GM23338 (cell line): ENCODE measurements around the gene ADORA2A. TPM values are rescaled to one million over a fixed set of nuclear protein-coding genes. Genes with fewer than 3 reads are reported as not detected.
A peak's percentile ranks its signal among the peaks of the same experiment; 100 is the strongest.

ENCODE experiments used
- ATAC-seq: fragments of 200-7000 bp; cut with Tn5 transposase; 3 replicates; pipeline ENCODE4 v1.9.1; 2020
- DNase-seq: peaks from one replicate; pipeline ENCODE4 v3.0.0-alpha.2; 2015; ENCODE audit warnings: low spot score
- H2AFZ ChIP-seq: fragments of 200-600 bp; sonication (generic); 2 replicates; pipeline ENCODE4 v1.8.0; 2016; ENCODE audit warnings: antibody characterized with exemption, mild to moderate bottlenecking, moderate library complexity
- H3F3A ChIP-seq: fragments of 200-600 bp; sonication (generic); replicated peaks from 2 replicates; pipeline ENCODE4 v1.8.0; 2017; ENCODE audit warnings: antibody characterized with exemption, mixed run types, low read depth
- H3K27ac ChIP-seq: fragments of 200-600 bp; sonication (generic); 2 replicates; pipeline ENCODE4 v1.6.1; 2016; ENCODE audit warnings: low read depth
- H3K27me3 ChIP-seq: fragments of 200-600 bp; sonication (generic); 2 replicates; pipeline ENCODE4 v1.8.0; 2016; ENCODE audit warnings: mild to moderate bottlenecking, mixed run types, moderate library complexity; ENCODE audit not compliant: insufficient read depth
- H3K36me3 ChIP-seq: fragments of 200-600 bp; sonication (generic); 2 replicates; pipeline ENCODE4 v1.8.0; 2016; ENCODE audit warnings: mild to moderate bottlenecking; ENCODE audit not compliant: insufficient read depth
- H3K4me1 ChIP-seq: fragments of 200-600 bp; sonication (generic); 2 replicates; pipeline ENCODE4 v1.8.0; 2016; ENCODE audit warnings: mild to moderate bottlenecking, moderate library complexity; ENCODE audit not compliant: insufficient read depth
- H3K4me2 ChIP-seq: fragments of 200-600 bp; sonication (generic); 2 replicates; pipeline ENCODE4 v1.7.1; 2017; ENCODE audit warnings: mixed run types
- H3K4me3 ChIP-seq: fragments of 200-600 bp; sonication (generic); 2 replicates; pipeline ENCODE4 v1.6.1; 2016; ENCODE audit warnings: mixed run types
- H3K79me2 ChIP-seq: fragments of 200-600 bp; sonication (generic); replicated peaks from 2 replicates; pipeline ENCODE4 v1.8.0; 2017; ENCODE audit warnings: mild to moderate bottlenecking; ENCODE audit not compliant: insufficient read depth
- H3K9me2 ChIP-seq: fragments of 200-600 bp; sonication (generic); 2 replicates; pipeline ENCODE4 v1.8.0; 2017; ENCODE audit not compliant: insufficient read depth
- H4K20me1 ChIP-seq: fragments of 200-600 bp; sonication (generic); replicated peaks from 2 replicates; pipeline ENCODE4 v1.8.0; 2017; ENCODE audit warnings: mild to moderate bottlenecking; ENCODE audit not compliant: insufficient read depth
- H3K27ac Mint-ChIP-seq: 2 replicates; pipeline ENCODE4 v1.8.0; 2020; ENCODE audit warnings: inconsistent platforms, mild to moderate bottlenecking, moderate library complexity, mixed read lengths
- H3K27me3 Mint-ChIP-seq: 3 replicates; pipeline ENCODE4 v1.8.0; 2022; ENCODE audit warnings: low read depth, mild to moderate bottlenecking, moderate library complexity, mixed read lengths, inconsistent platforms; ENCODE audit not compliant: insufficient read depth, poor library complexity
- H3K36me3 Mint-ChIP-seq: 3 replicates; pipeline ENCODE4 v1.8.0; 2021; ENCODE audit warnings: low read depth, mild to moderate bottlenecking, inconsistent platforms, moderate library complexity, mixed read lengths
- H3K4me1 Mint-ChIP-seq: 3 replicates; pipeline ENCODE4 v1.8.0; 2020; ENCODE audit warnings: mild to moderate bottlenecking, inconsistent platforms, mixed read lengths
- H3K4me3 Mint-ChIP-seq: 3 replicates; pipeline ENCODE4 v1.8.0; 2021; ENCODE audit warnings: moderate library complexity, mild to moderate bottlenecking, inconsistent platforms, mixed read lengths
- H3K9me3 Mint-ChIP-seq: 3 replicates; pipeline ENCODE4 v1.8.0; 2020; ENCODE audit warnings: moderate library complexity, mild to moderate bottlenecking, inconsistent platforms, mixed read lengths
- CREB1 ChIP-seq: fragments of 250-450 bp; sonication (Bioruptor Pico); IDR thresholded peaks from 2 replicates; pipeline ENCODE4 v1.5.0; 2020; ENCODE audit warnings: low read depth, mild to moderate bottlenecking, moderate library complexity
- EZH2 ChIP-seq: fragments of 200-600 bp; sonication (generic); IDR thresholded peaks from one replicate; pipeline ENCODE4 v1.8.0; 2017; ENCODE audit warnings: antibody characterized with exemption, mild to moderate bottlenecking, low read depth; ENCODE audit not compliant: unreplicated experiment
- EZH2phosphoT487 ChIP-seq: fragments of 200-600 bp; sonication (generic); IDR thresholded peaks from one replicate; pipeline ENCODE4 v1.8.1; 2018; ENCODE audit warnings: antibody characterized with exemption; ENCODE audit not compliant: unreplicated experiment
- JUNB ChIP-seq: IDR thresholded peaks from one replicate; pipeline ENCODE4 v1.6.1; 2016; ENCODE audit warnings: antibody characterized with exemption; ENCODE audit not compliant: unreplicated experiment
- NANOG ChIP-seq: IDR thresholded peaks from 2 replicates; pipeline ENCODE4 v1.6.1; 2016; ENCODE audit warnings: antibody characterized with exemption, borderline replicate concordance
- POLR2AphosphoS5 ChIP-seq: IDR thresholded peaks from 2 replicates; pipeline ENCODE4 v1.6.1; 2016; ENCODE audit warnings: antibody characterized with exemption, low read depth
- STAT1 ChIP-seq: IDR thresholded peaks from one replicate; pipeline ENCODE4 v1.6.1; 2016; ENCODE audit warnings: antibody characterized with exemption; ENCODE audit not compliant: unreplicated experiment
- ZNF114 ChIP-seq: fragments of 250-450 bp; sonication (Bioruptor Pico); IDR thresholded peaks from 2 replicates; pipeline ENCODE4 v1.5.0; 2020; ENCODE audit warnings: mild to moderate bottlenecking, moderate library complexity
- ZNF331 ChIP-seq: fragments of 250-450 bp; sonication (Bioruptor Pico); IDR thresholded peaks from 2 replicates; pipeline ENCODE4 v1.5.0; 2020; ENCODE audit warnings: low read depth, mild to moderate bottlenecking, moderate library complexity
- polyA plus RNA-seq: library from polyadenylated mRNA; unstranded; fragments of >200 nt; fragmentation: Nextera tagmentation; extraction: Ambion mirVana; gene quantifications from 2 replicates; pipeline ENCODE4 v1.2.1, GENCODE V29; 2016
- total RNA-seq: library from RNA; depleted of rRNA; stranded (reverse); fragments of >200 nt; shearing (Covaris generic); gene quantifications from 2 replicates; pipeline ENCODE4 v1.2.3, GENCODE V29; 2014
- TF ChIP-seq, protein P1 (sequence below): fragments of 250-450 bp; sonication (Bioruptor Pico); IDR thresholded peaks from 2 replicates; pipeline ENCODE4 v1.5.0; 2020; ENCODE audit warnings: mild to moderate bottlenecking, moderate library complexity
- TF ChIP-seq, protein P2 (sequence below), 2 experiments: fragments of 200-600 bp in 1 of 2; sonication (generic) in 1 of 2; conservative IDR thresholded peaks; 2 replicates each; pipeline versions ENCODE4 v1.5.1 to v1.6.1; 2016 to 2017; ENCODE audit warnings: antibody characterized with exemption in 2 of 2, low read depth in 2 of 2, mild to moderate bottlenecking in 2 of 2, moderate library complexity in 1 of 2
- TF ChIP-seq, protein P3 (sequence below): IDR thresholded peaks from one replicate; pipeline ENCODE4 v1.6.1; 2018; ENCODE audit warnings: antibody characterized with exemption; ENCODE audit not compliant: unreplicated experiment
- TF ChIP-seq, protein P4 (sequence below): IDR thresholded peaks from 2 replicates; pipeline ENCODE4 v1.6.1; 2016; ENCODE audit warnings: antibody characterized with exemption

The ADORA2A gene
- total and polyA plus RNA-seq, 2 experiments from 2014 or later: 4.1 to 13.5 TPM

DNA sequence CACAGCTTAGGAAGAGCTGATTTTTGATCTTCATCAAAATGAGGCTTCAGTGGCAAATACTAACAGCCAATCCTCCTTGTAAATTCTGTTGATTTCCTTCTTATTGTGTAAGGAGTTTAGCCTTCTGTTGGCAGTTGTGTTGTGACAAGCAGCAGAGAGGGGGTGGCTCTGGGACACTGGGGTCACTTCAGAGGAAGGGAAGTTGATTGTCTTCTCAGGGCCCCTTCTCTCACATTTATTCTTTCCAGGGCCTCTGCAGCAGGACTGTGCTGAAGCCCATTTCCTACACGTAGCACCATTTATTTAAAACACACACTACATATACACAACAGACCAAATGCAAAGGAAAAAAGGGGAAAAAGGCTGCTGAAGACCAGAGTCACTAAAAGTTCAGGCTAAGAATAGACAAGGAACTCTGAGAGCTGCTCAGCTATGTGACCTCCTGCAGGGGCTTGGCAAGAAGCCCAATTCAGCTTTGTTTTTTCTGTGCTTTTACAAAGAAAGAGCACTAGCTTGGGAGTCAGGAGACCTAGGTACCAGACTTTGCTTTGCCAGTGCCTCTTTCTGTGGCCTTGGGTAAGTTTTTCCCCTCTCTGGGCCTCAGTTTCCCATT, 39.4 kb downstream of the ADORA2A start:
- no peaks in the 10 kb centered on the region for H3K4me1 ChIP-seq
- Mint-ChIP-seq H3K27me3 (peaks cover 6% of the 10 kb centered on the region), H3K9me3 (no peaks in the 10 kb centered on the region), H3K36me3 (no peaks in the 10 kb centered on the region), H3K4me3 (no peak overlapping the region), H3K27ac (no peak overlapping the region), H3K4me1 (peaks cover 11% of the 10 kb centered on the region; the same call in 2 of the 3 replicates)
- H3F3A ChIP-seq: no peaks in the 10 kb centered on the region
- no peak overlapping the region for H2AFZ ChIP-seq
- ATAC-seq: peak; percentile 64
- DNase-seq: no peak
- no peak overlapping the region for H3K4me2 ChIP-seq
- TF ChIP-seq EZH2phosphoT487: no peak
- no peak for TF ChIP-seq NANOG
- TF ChIP-seq ZNF331 (CRISPR knock-in tag): no peak
- TF ChIP-seq, protein P1, sequence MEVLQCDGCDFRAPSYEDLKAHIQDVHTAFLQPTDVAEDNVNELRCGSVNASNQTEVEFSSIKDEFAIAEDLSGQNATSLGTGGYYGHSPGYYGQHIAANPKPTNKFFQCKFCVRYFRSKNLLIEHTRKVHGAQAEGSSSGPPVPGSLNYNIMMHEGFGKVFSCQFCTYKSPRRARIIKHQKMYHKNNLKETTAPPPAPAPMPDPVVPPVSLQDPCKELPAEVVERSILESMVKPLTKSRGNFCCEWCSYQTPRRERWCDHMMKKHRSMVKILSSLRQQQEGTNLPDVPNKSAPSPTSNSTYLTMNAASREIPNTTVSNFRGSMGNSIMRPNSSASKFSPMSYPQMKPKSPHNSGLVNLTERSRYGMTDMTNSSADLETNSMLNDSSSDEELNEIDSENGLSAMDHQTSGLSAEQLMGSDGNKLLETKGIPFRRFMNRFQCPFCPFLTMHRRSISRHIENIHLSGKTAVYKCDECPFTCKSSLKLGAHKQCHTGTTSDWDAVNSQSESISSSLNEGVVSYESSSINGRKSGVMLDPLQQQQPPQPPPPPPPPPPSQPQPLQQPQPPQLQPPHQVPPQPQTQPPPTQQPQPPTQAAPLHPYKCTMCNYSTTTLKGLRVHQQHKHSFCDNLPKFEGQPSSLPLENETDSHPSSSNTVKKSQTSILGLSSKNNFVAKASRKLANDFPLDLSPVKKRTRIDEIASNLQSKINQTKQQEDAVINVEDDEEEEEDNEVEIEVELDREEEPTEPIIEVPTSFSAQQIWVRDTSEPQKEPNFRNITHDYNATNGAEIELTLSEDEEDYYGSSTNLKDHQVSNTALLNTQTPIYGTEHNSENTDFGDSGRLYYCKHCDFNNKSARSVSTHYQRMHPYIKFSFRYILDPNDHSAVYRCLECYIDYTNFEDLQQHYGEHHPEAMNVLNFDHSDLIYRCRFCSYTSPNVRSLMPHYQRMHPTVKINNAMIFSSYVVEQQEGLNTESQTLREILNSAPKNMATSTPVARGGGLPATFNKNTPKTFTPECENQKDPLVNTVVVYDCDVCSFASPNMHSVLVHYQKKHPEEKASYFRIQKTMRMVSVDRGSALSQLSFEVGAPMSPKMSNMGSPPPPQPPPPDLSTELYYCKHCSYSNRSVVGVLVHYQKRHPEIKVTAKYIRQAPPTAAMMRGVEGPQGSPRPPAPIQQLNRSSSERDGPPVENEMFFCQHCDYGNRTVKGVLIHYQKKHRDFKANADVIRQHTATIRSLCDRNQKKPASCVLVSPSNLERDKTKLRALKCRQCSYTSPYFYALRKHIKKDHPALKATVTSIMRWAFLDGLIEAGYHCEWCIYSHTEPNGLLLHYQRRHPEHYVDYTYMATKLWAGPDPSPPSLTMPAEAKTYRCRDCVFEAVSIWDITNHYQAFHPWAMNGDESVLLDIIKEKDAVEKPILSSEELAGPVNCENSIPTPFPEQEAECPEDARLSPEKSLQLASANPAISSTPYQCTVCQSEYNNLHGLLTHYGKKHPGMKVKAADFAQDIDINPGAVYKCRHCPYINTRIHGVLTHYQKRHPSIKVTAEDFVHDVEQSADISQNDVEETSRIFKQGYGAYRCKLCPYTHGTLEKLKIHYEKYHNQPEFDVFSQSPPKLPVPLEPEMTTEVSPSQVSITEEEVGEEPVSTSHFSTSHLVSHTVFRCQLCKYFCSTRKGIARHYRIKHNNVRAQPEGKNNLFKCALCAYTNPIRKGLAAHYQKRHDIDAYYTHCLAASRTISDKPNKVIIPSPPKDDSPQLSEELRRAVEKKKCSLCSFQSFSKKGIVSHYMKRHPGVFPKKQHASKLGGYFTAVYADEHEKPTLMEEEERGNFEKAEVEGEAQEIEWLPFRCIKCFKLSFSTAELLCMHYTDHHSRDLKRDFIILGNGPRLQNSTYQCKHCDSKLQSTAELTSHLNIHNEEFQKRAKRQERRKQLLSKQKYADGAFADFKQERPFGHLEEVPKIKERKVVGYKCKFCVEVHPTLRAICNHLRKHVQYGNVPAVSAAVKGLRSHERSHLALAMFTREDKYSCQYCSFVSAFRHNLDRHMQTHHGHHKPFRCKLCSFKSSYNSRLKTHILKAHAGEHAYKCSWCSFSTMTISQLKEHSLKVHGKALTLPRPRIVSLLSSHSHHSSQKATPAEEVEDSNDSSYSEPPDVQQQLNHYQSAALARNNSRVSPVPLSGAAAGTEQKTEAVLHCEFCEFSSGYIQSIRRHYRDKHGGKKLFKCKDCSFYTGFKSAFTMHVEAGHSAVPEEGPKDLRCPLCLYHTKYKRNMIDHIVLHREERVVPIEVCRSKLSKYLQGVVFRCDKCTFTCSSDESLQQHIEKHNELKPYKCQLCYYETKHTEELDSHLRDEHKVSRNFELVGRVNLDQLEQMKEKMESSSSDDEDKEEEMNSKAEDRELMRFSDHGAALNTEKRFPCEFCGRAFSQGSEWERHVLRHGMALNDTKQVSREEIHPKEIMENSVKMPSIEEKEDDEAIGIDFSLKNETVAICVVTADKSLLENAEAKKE (CRISPR knock-in tag): no peak
- TF ChIP-seq, protein P2, sequence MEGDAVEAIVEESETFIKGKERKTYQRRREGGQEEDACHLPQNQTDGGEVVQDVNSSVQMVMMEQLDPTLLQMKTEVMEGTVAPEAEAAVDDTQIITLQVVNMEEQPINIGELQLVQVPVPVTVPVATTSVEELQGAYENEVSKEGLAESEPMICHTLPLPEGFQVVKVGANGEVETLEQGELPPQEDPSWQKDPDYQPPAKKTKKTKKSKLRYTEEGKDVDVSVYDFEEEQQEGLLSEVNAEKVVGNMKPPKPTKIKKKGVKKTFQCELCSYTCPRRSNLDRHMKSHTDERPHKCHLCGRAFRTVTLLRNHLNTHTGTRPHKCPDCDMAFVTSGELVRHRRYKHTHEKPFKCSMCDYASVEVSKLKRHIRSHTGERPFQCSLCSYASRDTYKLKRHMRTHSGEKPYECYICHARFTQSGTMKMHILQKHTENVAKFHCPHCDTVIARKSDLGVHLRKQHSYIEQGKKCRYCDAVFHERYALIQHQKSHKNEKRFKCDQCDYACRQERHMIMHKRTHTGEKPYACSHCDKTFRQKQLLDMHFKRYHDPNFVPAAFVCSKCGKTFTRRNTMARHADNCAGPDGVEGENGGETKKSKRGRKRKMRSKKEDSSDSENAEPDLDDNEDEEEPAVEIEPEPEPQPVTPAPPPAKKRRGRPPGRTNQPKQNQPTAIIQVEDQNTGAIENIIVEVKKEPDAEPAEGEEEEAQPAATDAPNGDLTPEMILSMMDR (conservative IDR thresholded peaks at IDR 0.05; ENCODE audit: low read depth in 2 of 2): no peak
- TF ChIP-seq CREB1 (CRISPR knock-in tag): no peak
- no peak for TF ChIP-seq STAT1
- no peak for TF ChIP-seq JUNB
- TF ChIP-seq, protein P3, sequence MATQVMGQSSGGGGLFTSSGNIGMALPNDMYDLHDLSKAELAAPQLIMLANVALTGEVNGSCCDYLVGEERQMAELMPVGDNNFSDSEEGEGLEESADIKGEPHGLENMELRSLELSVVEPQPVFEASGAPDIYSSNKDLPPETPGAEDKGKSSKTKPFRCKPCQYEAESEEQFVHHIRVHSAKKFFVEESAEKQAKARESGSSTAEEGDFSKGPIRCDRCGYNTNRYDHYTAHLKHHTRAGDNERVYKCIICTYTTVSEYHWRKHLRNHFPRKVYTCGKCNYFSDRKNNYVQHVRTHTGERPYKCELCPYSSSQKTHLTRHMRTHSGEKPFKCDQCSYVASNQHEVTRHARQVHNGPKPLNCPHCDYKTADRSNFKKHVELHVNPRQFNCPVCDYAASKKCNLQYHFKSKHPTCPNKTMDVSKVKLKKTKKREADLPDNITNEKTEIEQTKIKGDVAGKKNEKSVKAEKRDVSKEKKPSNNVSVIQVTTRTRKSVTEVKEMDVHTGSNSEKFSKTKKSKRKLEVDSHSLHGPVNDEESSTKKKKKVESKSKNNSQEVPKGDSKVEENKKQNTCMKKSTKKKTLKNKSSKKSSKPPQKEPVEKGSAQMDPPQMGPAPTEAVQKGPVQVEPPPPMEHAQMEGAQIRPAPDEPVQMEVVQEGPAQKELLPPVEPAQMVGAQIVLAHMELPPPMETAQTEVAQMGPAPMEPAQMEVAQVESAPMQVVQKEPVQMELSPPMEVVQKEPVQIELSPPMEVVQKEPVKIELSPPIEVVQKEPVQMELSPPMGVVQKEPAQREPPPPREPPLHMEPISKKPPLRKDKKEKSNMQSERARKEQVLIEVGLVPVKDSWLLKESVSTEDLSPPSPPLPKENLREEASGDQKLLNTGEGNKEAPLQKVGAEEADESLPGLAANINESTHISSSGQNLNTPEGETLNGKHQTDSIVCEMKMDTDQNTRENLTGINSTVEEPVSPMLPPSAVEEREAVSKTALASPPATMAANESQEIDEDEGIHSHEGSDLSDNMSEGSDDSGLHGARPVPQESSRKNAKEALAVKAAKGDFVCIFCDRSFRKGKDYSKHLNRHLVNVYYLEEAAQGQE: no peak
- TF ChIP-seq ZNF114 (CRISPR knock-in tag): no peak
- TF ChIP-seq POLR2AphosphoS5: no peak
- TF ChIP-seq, protein P4, sequence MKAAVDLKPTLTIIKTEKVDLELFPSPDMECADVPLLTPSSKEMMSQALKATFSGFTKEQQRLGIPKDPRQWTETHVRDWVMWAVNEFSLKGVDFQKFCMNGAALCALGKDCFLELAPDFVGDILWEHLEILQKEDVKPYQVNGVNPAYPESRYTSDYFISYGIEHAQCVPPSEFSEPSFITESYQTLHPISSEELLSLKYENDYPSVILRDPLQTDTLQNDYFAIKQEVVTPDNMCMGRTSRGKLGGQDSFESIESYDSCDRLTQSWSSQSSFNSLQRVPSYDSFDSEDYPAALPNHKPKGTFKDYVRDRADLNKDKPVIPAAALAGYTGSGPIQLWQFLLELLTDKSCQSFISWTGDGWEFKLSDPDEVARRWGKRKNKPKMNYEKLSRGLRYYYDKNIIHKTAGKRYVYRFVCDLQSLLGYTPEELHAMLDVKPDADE: no peak
- no peak for TF ChIP-seq EZH2
- H3K79me2 ChIP-seq: no peaks in the 10 kb centered on the region
- H3K27ac ChIP-seq: no peak overlapping the region
- no peaks in the 10 kb centered on the region for H3K36me3 ChIP-seq
- no peak overlapping the region for H3K4me3 ChIP-seq
- H3K27me3 ChIP-seq: no peaks in the 10 kb centered on the region
- H3K9me2 ChIP-seq: no peaks in the 10 kb centered on the region
- H4K20me1 ChIP-seq: no peaks in the 10 kb centered on the region
